H1 (cell line): ENCODE results near the gene AQP11. TPM values are rescaled to one million over a fixed set of nuclear protein-coding genes. Genes with fewer than 3 reads are reported as not detected.
A peak's percentile ranks its signal among the peaks of the same experiment; 100 is the strongest.

Source experiments
- CTCF ChIA-PET: fragments of 300-600 bp; sonication (Branson Sonifier 250); formaldehyde crosslinking; loops from one replicate; lab custom pipeline; 2021; ENCODE audit not compliant: partially characterized antibody; lab: Charles Lee
- POLR2A ChIA-PET: fragments of 300-600 bp; sonication (Branson Sonifier 250); formaldehyde crosslinking; loops from one replicate; lab custom pipeline; 2021; ENCODE audit warnings: inconsistent platforms; ENCODE audit not compliant: partially characterized antibody; lab: Charles Lee
- DNase-seq, 2 experiments: peaks; one replicate each; pipeline versions ENCODE4 v3.0.0 to v3.0.0-alpha.2; 2010 to 2022; ENCODE audit warnings: low spot score in 2 of 2, low read depth in 1 of 2, mixed read lengths in 1 of 2
- FAIRE-seq: peaks from 2 replicates; lab custom pipeline; 2011; peaks lifted over from hg19 to GRCh38; lab: Jason Lieb, UNC
- H2AFZ ChIP-seq: 2 replicates; pipeline ENCODE4 v1.8.1; 2012; ENCODE audit warnings: low read length, inconsistent platforms
- H2AK5ac ChIP-seq: 2 replicates; pipeline ENCODE4 v1.6.1; 2013; ENCODE audit warnings: low read depth, low read length
- H2BK120ac ChIP-seq: replicated peaks from 2 replicates; pipeline ENCODE3; 2013; ENCODE audit warnings: low read depth, low read length, inconsistent platforms
- H2BK12ac ChIP-seq: 2 replicates; pipeline ENCODE4 v1.6.1; 2013; ENCODE audit warnings: low read depth, low read length
- H2BK15ac ChIP-seq: 2 replicates; pipeline ENCODE4 v1.6.1; 2013; ENCODE audit warnings: low read length
- H2BK20ac ChIP-seq: 2 replicates; pipeline ENCODE4 v1.6.1; 2013; ENCODE audit warnings: low read length
- H2BK5ac ChIP-seq: 2 replicates; pipeline ENCODE4 v1.6.1; 2013; ENCODE audit warnings: low read depth, low read length
- H3K14ac ChIP-seq: 2 replicates; pipeline ENCODE4 v1.6.1; 2013; ENCODE audit warnings: inconsistent platforms; ENCODE audit not compliant: insufficient read length
- H3K18ac ChIP-seq: 2 replicates; pipeline ENCODE4 v1.6.1; 2013; ENCODE audit warnings: low read length; ENCODE audit errors: extremely low read depth
- H3K23ac ChIP-seq: 2 replicates; pipeline ENCODE4 v1.6.1; 2013; ENCODE audit warnings: inconsistent platforms; ENCODE audit not compliant: insufficient read length
- H3K23me2 ChIP-seq: 2 replicates; pipeline ENCODE4 v1.6.1; 2013; ENCODE audit warnings: low read depth, low read length
- H3K27ac ChIP-seq: 2 replicates; pipeline ENCODE4 v1.6.1; 2011; ENCODE audit warnings: low read depth, low read length, inconsistent platforms
- H3K27me3 ChIP-seq, 4 experiments: replicated peaks in 1 of 4; 1 replicate in 1 of 4; 2 replicates in 3 of 4; pipeline versions ENCODE4 v1.6.1 to v1.8.1; 2011 to 2013; ENCODE audit warnings: low read length in 3 of 4, mild to moderate bottlenecking in 3 of 4, inconsistent platforms in 2 of 4, mixed read lengths in 2 of 4, moderate library complexity in 1 of 4; ENCODE audit not compliant: control insufficient read depth in 3 of 4, insufficient read depth in 3 of 4; ENCODE audit errors: extremely low read depth in 1 of 4
- H3K36me3 ChIP-seq, 4 experiments: 2 replicates each; pipeline versions ENCODE4 v1.6.1 to v1.8.1; 2011 to 2013; ENCODE audit warnings: mild to moderate bottlenecking in 4 of 4, low read length in 3 of 4, moderate library complexity in 2 of 4, control low read depth in 1 of 4, inconsistent platforms in 1 of 4; ENCODE audit not compliant: insufficient read depth in 4 of 4, control insufficient read depth in 2 of 4
- H3K4ac ChIP-seq: replicated peaks from 2 replicates; pipeline ENCODE3; 2013; ENCODE audit warnings: low read length, low read depth, mixed read lengths, inconsistent platforms; ENCODE audit not compliant: insufficient read length
- H3K4me1 ChIP-seq, 4 experiments: replicated peaks in 1 of 4; 1 replicate in 1 of 4; 2 replicates in 3 of 4; pipeline versions ENCODE4 v1.6.1 to v1.8.1; 2011 to 2013; ENCODE audit warnings: low read length in 3 of 4, inconsistent platforms in 2 of 4, mixed read lengths in 1 of 4; ENCODE audit not compliant: insufficient read depth in 4 of 4, control insufficient read depth in 3 of 4
- H3K4me2 ChIP-seq, 2 experiments: 2 replicates each; pipeline versions ENCODE4 v1.6.1 to v1.8.1; 2011 to 2013; ENCODE audit warnings: low read depth in 2 of 2, low read length in 2 of 2, control low read depth in 1 of 2, inconsistent platforms in 1 of 2, mild to moderate bottlenecking in 1 of 2; ENCODE audit not compliant: insufficient read depth in 1 of 2
- H3K4me3 ChIP-seq, 4 experiments: fragments of 200-600, 300-600 bp in 1 of 4; sonication (generic), shearing (Covaris generic), sonication (Bioruptor Twin) in 1 of 4; 2 replicates each; pipeline versions ENCODE4 v1.5.1 to v1.8.1; 2011 to 2016; ENCODE audit warnings: low read length in 4 of 4, low read depth in 3 of 4, control low read depth in 2 of 4, inconsistent platforms in 2 of 4, mild to moderate bottlenecking in 2 of 4, mixed read lengths in 1 of 4, moderate library complexity in 1 of 4; ENCODE audit not compliant: insufficient read depth in 2 of 4; ENCODE audit errors: extremely low read depth in 1 of 4
- H3K56ac ChIP-seq: replicated peaks from 2 replicates; pipeline ENCODE3; 2013; ENCODE audit warnings: low read depth, mild to moderate bottlenecking, mixed read lengths, low read length, inconsistent platforms; ENCODE audit not compliant: insufficient read length
- H3K79me1 ChIP-seq: 2 replicates; pipeline ENCODE4 v1.6.1; 2013; ENCODE audit warnings: low read depth, low read length, control low read depth
- H3K79me2 ChIP-seq, 2 experiments: 2 replicates each; pipeline versions ENCODE4 v1.6.1 to v1.8.1; 2012 to 2013; ENCODE audit warnings: low read length in 2 of 2, mild to moderate bottlenecking in 2 of 2, inconsistent platforms in 1 of 2; ENCODE audit not compliant: insufficient read depth in 2 of 2, control insufficient read depth in 1 of 2
- H3K9ac ChIP-seq, 4 experiments: replicated peaks in 1 of 4; 1 replicate in 1 of 4; 2 replicates in 3 of 4; pipeline versions ENCODE4 v1.6.1 to v1.8.1; 2011 to 2013; ENCODE audit warnings: low read depth in 3 of 4, low read length in 3 of 4, control low read depth in 2 of 4, mild to moderate bottlenecking in 2 of 4, moderate library complexity in 2 of 4, inconsistent platforms in 1 of 4; ENCODE audit errors: extremely low read depth in 1 of 4
- H3K9me3 ChIP-seq, 2 experiments: 2 replicates each; pipeline versions ENCODE4 v1.6.1 to v1.8.1; 2012 to 2013; ENCODE audit warnings: mild to moderate bottlenecking in 2 of 2, moderate library complexity in 2 of 2, control low read depth in 1 of 2, inconsistent platforms in 1 of 2, low read depth in 1 of 2, low read length in 1 of 2, mixed read lengths in 1 of 2; ENCODE audit not compliant: insufficient read depth in 2 of 2
- H4K20me1 ChIP-seq, 2 experiments: replicated peaks in 1 of 2; 2 replicates each; pipeline versions ENCODE3 to v1.8.1; 2011 to 2013; ENCODE audit warnings: inconsistent platforms in 2 of 2, low read length in 2 of 2, mild to moderate bottlenecking in 1 of 2; ENCODE audit not compliant: insufficient read depth in 2 of 2, control insufficient read depth in 1 of 2
- H4K5ac ChIP-seq: 2 replicates; pipeline ENCODE4 v1.6.1; 2013; ENCODE audit warnings: low read length, low read depth, mixed read lengths, inconsistent platforms; ENCODE audit not compliant: insufficient read length
- H4K8ac ChIP-seq: 2 replicates; pipeline ENCODE4 v1.8.0; 2013; ENCODE audit warnings: mild to moderate bottlenecking, moderate library complexity, low read length, inconsistent platforms; ENCODE audit not compliant: insufficient read depth; ENCODE audit errors: extremely low read depth
- H4K91ac ChIP-seq: replicated peaks from 2 replicates; pipeline ENCODE3; 2013; ENCODE audit warnings: low read length, mixed read lengths, inconsistent platforms; ENCODE audit not compliant: insufficient read length
- BCL11A ChIP-seq, 2 experiments: IDR thresholded peaks; one replicate each; pipeline ENCODE4 v1.6.1; 2011; ENCODE audit warnings: low read depth in 2 of 2, low read length in 2 of 2, mild to moderate bottlenecking in 2 of 2
- CHD2 ChIP-seq: IDR thresholded peaks from 2 replicates; pipeline ENCODE4 v1.6.1; 2012; ENCODE audit warnings: low read length, improper control_type of control experiment
- CREB1 ChIP-seq: IDR thresholded peaks from 2 replicates; pipeline ENCODE4 v1.6.1; 2012; ENCODE audit warnings: inconsistent platforms
- EP300 ChIP-seq, 2 experiments: IDR thresholded peaks; 1 replicate in 1 of 2; 2 replicates in 1 of 2; pipeline ENCODE4 v1.6.1; 2011 to 2012; ENCODE audit warnings: low read depth in 2 of 2, low read length in 2 of 2, mild to moderate bottlenecking in 2 of 2, borderline replicate concordance in 1 of 2, inconsistent platforms in 1 of 2, moderate library complexity in 1 of 2
- GABPA ChIP-seq: IDR thresholded peaks from 2 replicates; pipeline ENCODE4 v1.6.1; 2011; ENCODE audit warnings: mild to moderate bottlenecking, low read length, moderate library complexity, borderline replicate concordance; ENCODE audit not compliant: insufficient read depth
- JUN ChIP-seq: IDR thresholded peaks from 2 replicates; pipeline ENCODE4 v1.6.1; 2011; ENCODE audit warnings: low read depth, mild to moderate bottlenecking, improper control_type of control experiment, low read length
- PHF8 ChIP-seq: fragments of 200-600 bp; sonication (generic); conservative IDR thresholded peaks from 2 replicates; pipeline ENCODE4 v1.7.1; 2012; ENCODE audit warnings: low read depth, mild to moderate bottlenecking, inconsistent platforms, low read length, moderate library complexity
- POLR2AphosphoS5 ChIP-seq: IDR thresholded peaks from 2 replicates; pipeline ENCODE4 v1.6.1; 2011; ENCODE audit warnings: low read depth, low read length
- SIX5 ChIP-seq: IDR thresholded peaks from 2 replicates; pipeline ENCODE4 v1.6.1; 2011; ENCODE audit warnings: mild to moderate bottlenecking, low read depth, low read length
- WGBS, 2 experiments: shearing (Covaris generic) in 1 of 2; methylation state at CpG; one replicate each; pipeline versions ENCODE4 v1.1.6 to v1.1.7; 2013 to 2015; ENCODE audit warnings: low lambda C conversion rate in 2 of 2, mixed read lengths in 2 of 2, inconsistent platforms in 1 of 2, low coverage in 1 of 2, missing lambda C conversion rate in 1 of 2; ENCODE audit not compliant: insufficient replicate concordance in 2 of 2, insufficient coverage in 1 of 2, insufficient read length in 1 of 2; ENCODE audit errors: extremely low coverage in 1 of 2, missing lambda C conversion rate in 1 of 2; 5-methylcytosine and 5-hydroxymethylcytosine counted together
- polyA plus RNA-seq, 7 experiments: library from polyadenylated mRNA; depleted of rRNA in 3 of 7; stranded (reverse) in 5 of 7; unstranded in 2 of 7; fragments of >200 nt in 5 of 7; fragments of 200-250 nt in 2 of 7; gene quantifications; 1 replicate in 5 of 7; 2 replicates in 1 of 7; 4 replicates in 1 of 7; pipeline versions ENCODE4 v1.2.1 to v1.2.3, GENCODE V29; 2011 to 2013; ENCODE audit warnings: missing spikeins in 2 of 7, mixed read lengths in 2 of 7
- total RNA-seq: library from RNA; stranded (reverse); fragmentation: NEBNext Ultra II Directional; extraction: Animal tissue kit (Norgen Biotek cat#: 25700); gene quantifications from 2 replicates; pipeline ENCODE4 v1.2.1, GENCODE V29; 2021
- TF ChIP-seq, protein P1 (sequence below): IDR thresholded peaks from 2 replicates; pipeline ENCODE4 v1.6.1; 2012; ENCODE audit warnings: inconsistent platforms

Gene AQP11
- total and polyA plus RNA-seq, 2 of the 8 experiments (the other 6 are each of a cell fraction or from before 2014, with no cell fraction given): 1.1 to 1.6 TPM

DNA sequence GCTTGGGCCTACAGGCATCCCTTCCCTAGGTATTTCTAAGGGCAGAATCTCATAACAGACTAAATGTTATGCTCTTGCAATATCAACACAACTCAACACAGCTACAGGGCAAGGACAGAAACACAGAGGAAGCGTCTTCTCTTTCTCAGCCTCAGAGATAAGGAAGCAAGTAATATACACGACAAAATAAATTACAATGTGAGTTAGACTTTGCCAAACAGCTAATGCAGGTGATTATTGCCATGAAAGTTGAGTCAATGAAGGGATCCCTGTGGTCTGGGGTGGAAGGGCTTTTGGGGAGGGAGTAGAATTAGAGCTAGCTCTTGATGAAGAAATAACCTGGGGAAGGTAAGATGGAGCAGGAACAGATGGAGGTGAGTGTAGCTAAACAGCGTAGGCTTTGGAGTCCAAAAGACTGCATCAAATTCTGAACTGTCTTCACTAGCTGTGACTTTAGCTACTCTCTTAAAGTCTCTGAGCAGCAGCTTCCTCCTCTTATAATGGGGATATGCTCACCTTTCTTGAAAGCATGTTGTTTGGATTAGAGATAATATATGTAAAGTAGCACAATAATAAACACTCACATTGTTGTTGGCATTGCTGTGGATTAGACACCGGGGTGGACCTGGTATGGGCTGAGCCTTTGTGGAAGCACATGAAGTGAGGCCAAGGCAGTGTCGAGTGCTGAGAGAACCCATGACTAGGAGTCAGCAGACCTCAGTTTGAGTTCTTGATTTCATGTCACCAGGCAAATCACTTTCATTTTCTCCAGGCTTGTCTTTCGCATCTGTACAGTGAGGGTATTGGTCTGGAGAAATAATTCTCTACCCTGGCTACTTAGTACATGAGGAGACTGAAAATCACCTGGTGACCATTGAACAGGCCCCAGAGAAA lies 41.0 kb upstream of the AQP11 start:
- no peak for TF ChIP-seq CREB1
- TF ChIP-seq, protein P1, sequence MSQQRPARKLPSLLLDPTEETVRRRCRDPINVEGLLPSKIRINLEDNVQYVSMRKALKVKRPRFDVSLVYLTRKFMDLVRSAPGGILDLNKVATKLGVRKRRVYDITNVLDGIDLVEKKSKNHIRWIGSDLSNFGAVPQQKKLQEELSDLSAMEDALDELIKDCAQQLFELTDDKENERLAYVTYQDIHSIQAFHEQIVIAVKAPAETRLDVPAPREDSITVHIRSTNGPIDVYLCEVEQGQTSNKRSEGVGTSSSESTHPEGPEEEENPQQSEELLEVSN: no peak
- TF ChIP-seq EP300 (IDR thresholded peaks at IDR 0.05; ENCODE audit: borderline replicate concordance in 1 of 2, low read depth in 2 of 2, low read length in 2 of 2): no peak
- TF ChIP-seq POLR2AphosphoS5: no peak
- no peak for TF ChIP-seq BCL11A (IDR thresholded peaks at IDR 0.05; ENCODE audit: low read depth in 2 of 2, low read length in 2 of 2)
- TF ChIP-seq CHD2: no peak
- TF ChIP-seq GABPA: no peak
- no peak for TF ChIP-seq SIX5
- TF ChIP-seq JUN: no peak
- no peak for TF ChIP-seq PHF8
- 91% methylated on average over 6 of the region's 6 CpGs; no CpG with 5 or more reads in 1 of the 2 experiments for WGBS, 2 experiments
- H2AFZ ChIP-seq: peak overlapping the region; percentile 95

More for the DNA sequence above, 41.0 kb upstream of the AQP11 start:
- FAIRE-seq (no peak), DNase-seq (no peak)
- Histone ChIP-seq H3K23ac (no peak overlapping the region), H2BK120ac (peak overlapping the region; percentile 4), H3K4me2 (peak overlapping the region; percentile 1 to 60; a peak in 2 of 4 replicates), H4K91ac (peak overlapping the region; percentile 39), H2BK12ac (peak overlapping the region; percentile 95; the same call in 1 of the 2 replicates), H3K9me3 (peaks cover 5 to 10% of the 10 kb centered on the region in 2 experiments; a peak in 3 of 4 replicates), H3K4me1 (peaks cover 3 to 11% (median 6%) of the 10 kb centered on the region in 4 experiments), H4K5ac (peak overlapping the region; percentile 18), H3K9ac (no peak overlapping the region), H2BK15ac (peak overlapping the region; percentile 66; the same call in 1 of the 2 replicates), H4K20me1 (no peaks in the 10 kb centered on the region), H3K4ac (no peak overlapping the region), H3K79me1 (no peaks in the 10 kb centered on the region), H3K27ac (peak overlapping the region; percentile 4; the same call in 1 of the 2 replicates), H3K36me3 (no peaks in the 10 kb centered on the region), H2BK5ac (peak overlapping the region; percentile 28; the same call in 1 of the 2 replicates), H3K18ac (no peak overlapping the region; the same call in none of the 2 replicates), H3K4me3 (no peak overlapping the region), H3K56ac (no peak overlapping the region), H3K23me2 (no peaks in the 10 kb centered on the region; the same call in 1 of the 2 replicates), H2AK5ac (no peak overlapping the region), H2BK20ac (peak overlapping the region; percentile 52), H3K14ac (no peak overlapping the region), H4K8ac (no peak overlapping the region), H3K79me2 (no peaks in the 10 kb centered on the region), H3K27me3 (no peaks in the 10 kb centered on the region)
- POLR2A ChIA-PET: interaction anchor here (0.6 to 1.2 kb wide), 4 partner anchors 8 to 122 kb away, joined by 3 to 4 read pairs (median 4); no protein-coding TSS in a partner anchor
- CTCF ChIA-PET: interaction anchor here (0.7 to 3.1 kb wide), 38 partner anchors 8 to 434 kb away, joined by 3 to 38 read pairs (median 4); partner anchors contain the start of gene MYO7A
